NCI-H510A (cell line): ENCODE measurements around the gene MAGEA8.
"Not testable (repeated sequence)": the region's sequence is repeated elsewhere in the genome, so short reads cannot be mapped to it uniquely, and the experiment has no call there.

Experiments used
- DNase-seq: peaks from one replicate; lab custom pipeline; 2025; lab: John Stamatoyannopoulos, UW

The MAGEA8 gene

GRCh38 chrX:149903889-149904748, 23.1 kb downstream of the MAGEA8 start:
- DNase-seq: no peak

GRCh38 chrX:149908308-149908707, 27.3 kb downstream of the MAGEA8 start:
- no peak for DNase-seq

GRCh38 chrX:149908727-149909126, 27.7 kb downstream of the MAGEA8 start:
- no peak for DNase-seq

- no peak for DNase-seq
Measured at GRCh38 chrX:149909324-149910177, 28.6 kb downstream of the MAGEA8 start.

- DNase-seq: no peak
Measured at GRCh38 chrX:149910178-149910695, 29.3 kb downstream of the MAGEA8 start.

GRCh38 chrX:149916745-149917392, 35.9 kb downstream of the MAGEA8 start:
- DNase-seq: no peak

- DNase-seq: not testable (repeated sequence)
Measured at GRCh38 chrX:149923836-149924235, 42.9 kb downstream of the MAGEA8 start.

GRCh38 chrX:149924434-149924833, 43.5 kb downstream of the MAGEA8 start:
- DNase-seq: not testable (repeated sequence)

GRCh38 chrX:149927245-149927963, 46.4 kb downstream of the MAGEA8 start:
- not testable (repeated sequence) for DNase-seq

GRCh38 chrX:149927964-149928258, 46.9 kb downstream of the MAGEA8 start:
- not testable (repeated sequence) for DNase-seq

- DNase-seq: not testable (repeated sequence)
Measured at GRCh38 chrX:149928635-149929034, 47.7 kb downstream of the MAGEA8 start.

- not testable (repeated sequence) for DNase-seq
Measured at GRCh38 chrX:149929400-149929799, 48.4 kb downstream of the MAGEA8 start, which contains the start of gene HSFX4. Gene HSFX4, plus strand, starts transcription at chrX:149929573. Its CDS starts 72 bp downstream, at chrX:149929645.

GRCh38 chrX:149931355-149931754, 50.4 kb downstream of the MAGEA8 start:
- DNase-seq: not testable (repeated sequence)

GRCh38 chrX:149932150-149932549, 51.2 kb downstream of the MAGEA8 start:
- not testable (repeated sequence) for DNase-seq

GRCh38 chrX:149932970-149933369, 52.0 kb downstream of the MAGEA8 start:
- DNase-seq: not testable (repeated sequence)

GRCh38 chrX:149933547-149933946, 52.6 kb downstream of the MAGEA8 start:
- DNase-seq: not testable (repeated sequence)
